NCI-H82 treated with DMSO at 0.1 percent for 48 hours (cell line): ENCODE results near the gene FOXO1.
"Not testable (repeated sequence)": the region's sequence is repeated elsewhere in the genome, so short reads cannot be mapped to it uniquely, and the experiment has no call there.

Experiments used
- DNase-seq: peaks from one replicate; lab custom pipeline; 2025; ENCODE audit not compliant: unreplicated experiment; lab: John Stamatoyannopoulos, UW

Gene FOXO1

DNA sequence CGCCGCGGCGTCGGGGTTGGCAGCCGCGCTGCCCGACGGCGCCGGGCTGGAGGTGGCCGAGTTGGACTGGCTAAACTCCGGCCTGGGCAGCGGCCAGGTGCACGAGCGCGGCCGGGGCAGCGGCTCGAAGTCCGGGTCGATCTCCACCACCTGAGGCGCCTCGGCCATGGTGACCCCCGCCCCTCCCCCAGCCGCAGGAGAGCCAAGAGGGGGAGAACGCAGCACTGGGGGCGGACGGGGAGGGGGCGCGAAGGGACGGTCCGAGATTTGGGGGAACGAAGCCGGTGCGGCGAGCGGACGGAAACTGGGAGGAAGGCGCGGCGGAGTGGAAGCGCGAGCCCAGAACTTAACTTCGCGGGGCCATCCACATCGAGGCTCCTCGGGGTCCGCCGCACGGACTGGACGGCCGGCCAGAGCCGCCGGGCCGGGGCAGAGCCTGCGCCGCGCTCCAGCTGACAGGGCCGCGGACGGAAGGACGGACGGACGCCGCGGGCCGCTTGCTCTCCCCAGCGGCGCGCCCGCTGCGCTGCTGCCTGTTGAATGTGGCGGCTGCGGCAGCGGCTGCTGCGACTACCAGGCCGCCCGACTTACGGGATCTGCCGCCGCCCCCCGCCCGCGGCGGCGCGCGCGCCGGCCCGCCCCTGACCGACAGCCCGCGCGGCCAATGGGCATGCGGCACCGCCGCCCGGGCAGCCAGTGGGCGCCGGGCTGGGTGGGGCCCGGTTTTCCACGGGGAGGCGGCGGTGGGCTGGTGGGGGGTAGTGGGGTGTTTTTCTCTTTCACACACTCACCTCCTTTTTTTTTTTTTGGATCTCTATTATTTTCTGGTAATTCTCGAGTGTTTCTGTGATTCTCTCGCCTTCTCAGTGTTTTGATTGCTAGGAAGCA lies at the start of gene FOXO1:
FOXO1 (minus strand) TSS at position 597 of the 888 bp plus-strand sequence; CDS start at position 168, 429 bp downstream.
- DNase-seq = peak; percentile 58

DNA sequence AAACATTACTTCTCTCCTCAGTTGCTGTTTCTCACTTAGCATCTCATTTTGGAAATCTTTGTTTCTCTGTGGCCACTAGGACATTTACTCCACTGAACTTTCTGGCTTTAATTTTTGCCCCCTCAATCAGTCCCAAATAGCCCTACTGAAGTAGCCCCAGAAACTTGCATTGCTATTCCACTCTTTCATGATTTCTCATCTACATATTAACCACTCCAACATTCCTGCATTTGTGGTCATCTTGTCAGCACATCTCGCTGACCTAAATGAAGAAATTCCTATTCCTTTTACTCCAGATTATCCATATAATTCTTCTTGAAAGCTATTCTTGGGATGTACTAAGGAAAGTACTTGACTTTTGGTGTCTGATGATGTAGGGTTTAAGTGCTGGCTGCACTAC lies 48.0 kb upstream of the FOXO1 start:
- not testable (repeated sequence) for DNase-seq

DNA sequence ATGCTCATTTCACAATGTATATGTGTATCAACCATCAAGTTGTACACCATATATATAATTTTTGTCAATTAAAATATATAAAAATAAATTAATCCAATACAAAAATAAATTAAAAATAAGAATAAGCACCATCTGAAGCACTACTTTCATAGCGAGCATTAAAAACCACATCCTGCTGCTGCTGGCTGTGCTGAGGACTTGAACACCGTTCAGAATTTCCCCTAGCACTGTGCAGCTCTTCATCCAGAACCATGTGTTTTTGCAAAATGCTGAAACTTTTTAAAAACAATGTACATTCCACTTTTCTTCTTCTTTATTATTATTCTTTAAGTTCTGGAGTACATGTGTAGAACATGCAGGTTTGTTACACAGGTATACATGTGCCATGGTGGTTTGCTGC lies 40.0 kb upstream of the FOXO1 start:
- no peak for DNase-seq

DNA sequence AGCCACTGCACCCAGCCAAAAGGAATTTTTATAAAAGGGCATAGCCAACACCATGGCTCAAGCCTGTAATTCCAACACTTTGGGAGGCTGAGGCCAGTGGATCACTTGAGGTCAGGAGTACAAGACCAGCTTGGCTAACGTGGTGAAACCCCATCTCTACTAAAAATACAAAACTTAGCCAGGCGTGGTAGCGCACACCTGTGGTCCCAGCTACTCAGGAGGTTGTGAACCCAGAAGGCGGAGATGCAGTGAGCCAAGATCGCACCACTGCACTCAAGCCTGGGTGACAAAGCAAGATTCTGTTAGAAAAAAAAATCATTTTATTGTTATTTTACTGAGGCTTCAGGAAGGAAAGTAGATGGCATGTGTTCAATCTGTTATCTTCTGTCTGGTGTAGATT lies 31.3 kb upstream of the FOXO1 start:
- no peak for DNase-seq

DNA sequence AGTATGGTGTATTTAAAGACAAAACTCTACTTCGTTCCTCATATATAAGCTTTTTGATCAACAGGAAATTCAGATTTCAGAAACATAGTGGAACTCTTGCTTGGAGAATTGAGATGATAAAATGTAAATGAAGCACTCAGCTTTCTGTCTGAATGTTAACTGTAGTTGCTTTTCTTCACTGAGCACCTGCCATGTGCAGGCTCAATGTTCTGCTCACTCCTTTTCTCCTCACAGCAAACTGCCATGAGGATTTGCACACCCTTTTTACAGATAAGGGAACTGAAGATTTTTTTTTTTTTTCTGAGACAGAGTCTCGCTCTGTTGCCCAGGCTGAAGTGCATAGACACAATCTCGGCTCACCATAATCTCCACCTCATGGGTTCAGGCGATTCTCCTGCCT lies 28.0 kb upstream of the FOXO1 start:
- DNase-seq = no peak

DNA sequence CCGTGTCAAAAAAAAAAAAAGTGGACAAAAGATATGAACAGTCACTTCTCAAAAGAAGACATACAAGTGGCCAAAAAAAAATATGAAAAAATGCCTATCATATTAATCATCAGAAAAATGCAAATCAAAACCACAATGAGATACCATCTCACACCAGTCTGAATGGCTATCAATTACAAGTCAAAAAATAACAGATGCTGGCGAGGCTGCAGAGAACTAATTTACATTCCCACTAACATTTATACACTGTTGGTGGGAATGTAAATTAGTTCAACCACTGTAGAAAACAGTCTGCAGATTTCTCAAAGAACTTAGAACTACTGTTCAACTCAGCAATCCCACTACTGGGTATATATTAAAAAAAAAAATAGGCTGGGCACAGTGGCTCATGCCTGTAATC lies 26.5 kb upstream of the FOXO1 start:
- DNase-seq = no peak

DNA sequence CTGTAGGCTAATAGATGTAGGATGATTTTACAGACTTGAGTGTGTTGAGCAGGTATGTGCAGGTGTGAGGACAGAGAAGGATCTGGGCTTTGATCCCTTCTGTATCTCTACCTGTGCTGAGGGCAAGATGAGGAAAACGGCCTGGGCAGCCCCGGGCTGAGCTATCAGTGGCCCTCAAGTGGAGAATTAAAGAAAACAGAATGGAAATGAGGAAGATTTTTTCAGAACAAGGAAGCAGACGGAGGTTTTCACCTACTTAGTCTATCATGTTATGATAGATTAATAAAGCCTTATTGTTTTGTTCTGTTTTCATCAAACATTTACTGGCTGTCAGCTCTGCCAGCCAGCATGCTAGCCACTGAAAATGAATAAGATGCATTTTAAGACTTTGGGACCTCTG lies 22.3 kb upstream of the FOXO1 start:
- DNase-seq = no peak

DNA sequence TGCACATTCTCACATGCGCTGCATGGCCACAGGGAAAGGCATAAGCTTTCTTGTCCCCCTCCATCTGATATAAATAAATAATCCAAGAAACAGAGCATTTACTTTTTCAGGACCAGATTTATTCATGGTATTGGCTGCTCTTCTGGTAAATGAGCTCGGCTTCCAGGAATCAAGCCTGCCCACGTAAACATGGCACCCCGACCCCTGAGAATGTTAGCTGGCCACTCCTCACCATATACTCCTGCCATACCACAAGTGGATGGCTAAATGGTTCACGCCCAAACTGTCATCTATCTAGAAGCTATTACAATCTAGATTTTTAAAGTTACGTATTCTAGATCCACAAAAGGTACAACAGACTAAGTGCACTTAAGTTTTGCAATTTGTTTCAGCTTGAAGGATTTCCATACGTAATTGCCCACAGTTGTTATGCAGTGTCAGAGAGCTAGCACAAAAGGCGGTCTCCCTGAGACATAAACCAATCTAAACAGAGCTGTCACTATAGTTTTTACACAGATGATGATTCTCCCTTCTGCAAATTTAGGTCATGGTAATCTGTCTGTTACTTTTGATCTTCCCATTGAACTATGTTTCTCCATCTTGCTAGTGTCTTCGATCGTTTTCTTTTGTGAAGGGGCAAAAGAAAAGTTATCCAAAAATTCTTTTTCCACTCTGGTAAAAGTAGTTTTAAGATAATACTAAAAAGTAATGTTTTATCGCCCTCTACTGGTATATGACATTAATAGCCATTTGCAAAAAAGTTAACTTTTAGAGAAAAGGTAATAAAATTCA lies 16.2 kb upstream of the FOXO1 start:
- peak; percentile 63 for DNase-seq

DNA sequence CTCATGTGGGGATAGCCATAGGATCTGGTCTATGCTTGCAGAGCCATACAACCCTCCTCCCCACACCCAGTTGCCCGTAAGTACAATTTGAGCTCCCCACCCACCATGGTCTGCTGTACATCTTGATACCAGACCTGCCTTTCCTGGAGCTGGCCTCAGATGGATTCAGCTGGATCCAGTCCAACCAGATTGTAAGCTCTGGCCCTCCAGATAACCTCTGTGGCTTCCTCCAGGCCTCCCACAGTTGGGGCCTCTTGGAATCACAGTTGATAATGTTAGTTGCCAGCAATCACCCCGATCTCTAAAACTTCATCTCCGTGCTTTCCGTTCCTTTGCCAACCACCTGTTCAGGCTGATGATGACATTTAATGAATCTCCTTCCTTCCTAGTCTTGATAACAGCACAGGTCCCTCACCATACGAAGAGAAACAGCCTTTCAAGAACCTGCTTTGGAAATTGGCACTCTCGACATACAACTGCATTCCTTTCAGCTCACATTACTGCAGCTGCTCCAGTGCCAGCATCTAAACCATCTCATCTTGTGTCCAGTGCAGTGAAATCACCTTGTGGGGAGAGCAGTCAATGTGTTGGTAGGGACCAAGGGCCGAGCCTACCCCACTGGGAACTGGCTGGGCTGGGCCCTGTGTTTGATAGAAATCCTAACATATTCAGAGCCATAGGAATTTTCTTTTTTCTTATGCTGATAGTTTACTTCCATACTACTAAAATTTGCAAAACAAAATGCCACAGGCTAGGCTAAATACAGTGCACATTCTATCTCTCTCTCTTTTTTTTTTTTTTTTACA lies 15.1 kb upstream of the FOXO1 start:
- no peak for DNase-seq

DNA sequence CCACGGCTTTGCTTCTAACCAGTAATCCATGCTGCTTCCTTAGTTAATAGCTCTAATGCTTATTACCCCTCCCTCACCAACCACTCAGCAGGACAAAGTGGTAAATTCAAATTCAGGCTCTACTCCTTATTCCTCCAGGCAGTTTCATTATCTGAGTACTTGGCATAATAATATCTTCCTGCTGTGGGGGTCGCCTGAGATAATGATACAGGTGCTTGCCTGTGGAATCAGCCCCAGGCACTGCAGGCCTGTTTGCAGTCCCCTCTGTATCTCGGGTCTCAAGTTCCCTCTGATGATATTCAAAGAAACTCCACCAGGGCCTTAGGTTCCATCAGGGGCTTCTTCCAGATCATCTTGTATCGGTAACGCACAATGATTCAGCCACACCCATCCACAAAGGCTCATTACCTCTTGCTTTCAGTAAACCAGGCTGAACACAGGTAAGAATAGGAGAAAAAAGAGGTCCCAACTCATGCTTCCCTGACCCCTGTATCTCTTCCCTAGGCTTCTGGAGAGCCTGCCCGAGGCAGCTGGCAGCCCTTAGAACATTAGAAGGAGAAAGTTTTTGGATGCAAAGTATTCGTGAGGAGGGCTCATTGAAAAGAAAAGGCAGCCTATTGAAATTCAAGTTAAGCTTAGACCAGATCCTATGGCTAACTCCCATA lies 14.3 kb upstream of the FOXO1 start:
- no peak for DNase-seq

DNA sequence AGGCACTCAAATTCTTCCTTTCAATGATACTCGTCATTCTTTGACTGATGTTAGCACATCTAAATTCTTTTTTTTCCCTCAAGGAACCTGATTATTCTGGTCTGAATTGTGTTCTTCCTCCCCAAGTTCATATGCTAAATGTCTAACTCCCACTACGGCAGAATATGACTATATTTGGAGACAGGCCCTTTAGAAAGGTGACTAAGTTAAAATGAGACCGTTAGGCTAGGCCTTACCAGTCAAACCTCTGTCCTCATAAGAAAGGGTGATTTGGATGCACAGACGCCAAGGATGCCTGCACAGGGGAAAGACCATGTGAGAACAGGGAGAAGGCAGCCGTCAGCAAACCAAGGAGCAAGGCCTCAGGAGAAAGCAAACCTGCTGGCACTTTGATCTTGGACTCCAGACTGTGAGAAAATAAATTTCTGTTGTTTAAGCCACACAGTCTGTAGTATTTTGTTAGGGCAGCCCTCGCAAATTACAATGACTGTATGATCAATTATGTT lies 13.1 kb upstream of the FOXO1 start:
- DNase-seq = no peak

DNA sequence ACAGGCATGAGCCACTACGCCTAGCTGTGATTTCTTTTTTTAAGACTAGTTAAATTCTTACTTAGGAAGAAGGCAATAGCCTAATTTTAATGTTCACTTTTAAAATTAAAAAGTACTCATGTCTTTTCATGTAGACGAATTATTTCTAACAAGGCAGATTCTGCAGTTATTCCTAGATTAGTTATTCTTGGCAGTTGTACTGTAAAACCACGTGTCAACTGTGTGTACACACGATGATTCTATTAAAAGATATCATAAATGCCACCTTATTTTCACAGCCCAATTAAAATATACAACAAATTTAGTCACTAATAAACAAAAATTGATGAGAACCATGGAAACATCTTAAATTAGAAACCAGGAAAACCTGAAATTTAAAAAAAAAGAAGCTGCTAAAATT lies 10.6 kb upstream of the FOXO1 start:
- no peak for DNase-seq

DNA sequence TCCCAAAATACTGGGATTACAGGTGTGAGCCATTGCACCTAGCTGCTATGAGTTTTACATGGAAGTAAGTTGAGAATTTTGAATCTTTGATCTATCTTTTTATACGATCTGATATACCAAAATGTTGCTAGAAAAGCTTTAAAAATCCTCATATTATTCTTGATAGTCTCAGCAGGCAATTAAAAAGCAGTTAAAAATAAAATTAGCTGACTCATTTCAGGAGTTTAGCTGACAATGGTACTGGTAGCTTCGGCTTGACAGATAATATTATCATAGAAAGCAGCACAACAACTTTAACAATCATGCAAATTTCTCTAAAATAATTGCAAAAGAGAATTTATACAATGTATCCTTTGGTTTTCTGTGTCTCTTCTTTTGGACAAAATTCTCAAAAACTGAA lies 9.6 kb upstream of the FOXO1 start:
- DNase-seq = no peak

DNA sequence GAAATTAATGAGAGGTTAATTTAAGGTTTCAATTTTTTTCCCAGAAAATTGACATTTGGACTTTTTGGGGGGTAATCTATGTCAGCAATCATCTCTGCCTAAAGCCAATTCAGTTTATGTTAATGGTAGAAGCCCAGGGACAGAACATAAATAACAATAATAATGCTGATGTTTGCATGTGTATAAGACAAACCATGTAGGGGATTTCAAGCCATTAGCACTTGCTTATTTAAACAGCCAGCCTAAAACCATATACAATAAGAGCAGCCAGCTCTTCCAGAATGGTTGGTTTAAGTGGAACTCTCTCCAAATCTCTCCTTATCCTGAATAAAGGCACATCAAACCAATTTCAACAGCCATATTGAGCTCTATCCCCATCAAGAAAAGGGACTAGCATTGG lies 7.0 kb upstream of the FOXO1 start:
- no peak for DNase-seq

DNA sequence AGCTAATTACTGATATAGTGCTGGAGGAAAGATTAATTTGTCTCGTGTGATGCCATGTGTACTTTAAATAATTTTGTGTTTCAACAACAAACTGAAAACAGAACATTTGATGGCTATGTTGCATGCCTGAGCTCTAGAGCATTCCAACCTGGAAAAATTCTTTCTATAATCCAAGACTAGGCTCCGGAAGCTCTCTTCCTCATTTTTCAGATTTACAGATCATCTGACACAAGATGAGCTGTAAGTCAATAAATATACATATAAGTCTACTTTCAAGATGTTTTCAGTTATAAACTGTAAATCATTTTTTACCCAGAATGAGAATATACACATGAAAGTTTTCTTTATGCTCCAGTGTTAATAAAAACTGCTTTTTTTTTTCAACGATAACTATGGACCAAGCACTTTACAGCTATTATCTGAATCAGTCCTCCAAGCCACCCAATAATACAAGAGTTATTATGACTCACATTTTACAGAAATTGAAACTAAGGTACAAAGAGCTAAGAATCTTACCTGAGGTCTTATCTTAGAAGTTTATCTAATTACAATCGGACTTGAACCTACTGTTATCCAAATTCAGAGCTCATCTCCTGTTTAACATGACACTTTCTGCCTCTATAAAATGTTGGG lies 6.4 kb upstream of the FOXO1 start:
- no peak for DNase-seq

DNA sequence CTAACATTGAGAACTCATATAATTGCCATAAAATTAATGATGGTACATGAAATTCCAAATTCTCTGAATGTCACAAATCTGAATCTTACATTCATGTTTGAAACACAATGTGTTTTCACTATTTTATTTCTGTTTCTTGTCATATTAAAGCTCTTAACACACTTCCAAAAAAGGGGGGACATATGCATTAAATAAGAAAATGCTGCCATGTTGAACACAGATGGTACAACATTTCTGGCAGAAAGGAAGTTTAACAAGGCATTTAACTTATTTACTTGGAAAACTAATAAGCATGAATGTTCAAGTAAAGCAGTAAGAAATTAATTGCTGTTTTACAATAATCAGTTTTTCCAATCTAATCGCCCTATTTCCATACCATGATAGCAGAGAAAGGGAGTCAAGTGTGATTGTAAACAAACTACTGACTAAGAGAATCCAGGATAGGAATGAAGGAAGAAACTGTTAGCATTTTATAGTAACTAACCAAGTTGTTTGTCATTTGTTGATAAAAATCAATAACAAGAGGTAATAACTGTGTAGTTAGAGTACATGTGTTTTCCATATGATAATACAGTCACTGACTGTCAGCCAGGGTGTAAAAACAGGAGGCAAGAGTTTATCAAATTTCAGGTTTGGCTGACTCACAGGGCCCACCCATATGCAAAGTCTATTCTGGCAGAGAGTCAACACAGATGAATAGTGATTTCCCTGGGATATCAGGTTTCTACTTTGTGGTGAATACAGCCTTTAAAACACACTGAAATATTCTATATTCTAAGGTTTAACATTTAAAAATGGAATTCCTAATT lies 5.7 kb upstream of the FOXO1 start:
- DNase-seq = no peak

DNA sequence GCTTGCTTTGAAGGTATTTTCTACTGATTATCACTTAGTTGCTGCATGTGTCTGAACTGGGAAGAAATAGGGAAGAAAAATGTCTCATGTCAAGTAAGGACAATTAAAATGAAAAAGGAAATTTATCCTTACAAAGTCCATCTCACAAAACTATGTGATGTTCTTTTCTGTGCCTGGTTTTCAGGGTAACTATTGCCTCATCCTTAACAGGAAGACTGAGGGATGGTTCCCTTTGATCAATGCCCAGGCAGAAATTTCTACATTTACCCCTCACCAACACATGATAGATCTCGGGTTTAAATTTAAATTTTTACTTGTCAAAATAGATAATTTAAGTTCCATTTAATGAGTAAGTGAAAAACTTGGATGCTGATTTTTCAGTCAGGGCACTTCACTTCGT lies 3.9 kb upstream of the FOXO1 start:
- DNase-seq = no peak

DNA sequence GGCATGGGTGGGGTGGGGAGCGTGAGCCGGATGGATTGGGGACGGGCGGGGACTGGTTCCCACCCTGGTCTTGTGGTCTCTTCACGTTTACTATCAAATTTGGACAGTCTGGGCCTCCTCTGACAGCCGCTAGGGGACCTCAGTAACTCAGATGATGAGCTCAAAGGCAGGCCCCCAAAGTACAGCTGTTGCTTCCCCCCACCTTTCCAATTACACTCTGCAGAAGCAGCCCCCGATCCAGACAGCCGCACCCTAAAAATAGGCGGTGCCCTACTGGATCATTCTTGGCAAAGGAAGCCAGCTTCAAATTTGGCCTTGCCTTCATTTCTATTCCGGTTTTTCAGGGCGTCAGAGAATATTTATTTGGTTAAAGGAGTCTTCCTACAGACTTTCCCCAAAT lies 1.9 kb upstream of the FOXO1 start:
- DNase-seq = peak; percentile 14

DNA sequence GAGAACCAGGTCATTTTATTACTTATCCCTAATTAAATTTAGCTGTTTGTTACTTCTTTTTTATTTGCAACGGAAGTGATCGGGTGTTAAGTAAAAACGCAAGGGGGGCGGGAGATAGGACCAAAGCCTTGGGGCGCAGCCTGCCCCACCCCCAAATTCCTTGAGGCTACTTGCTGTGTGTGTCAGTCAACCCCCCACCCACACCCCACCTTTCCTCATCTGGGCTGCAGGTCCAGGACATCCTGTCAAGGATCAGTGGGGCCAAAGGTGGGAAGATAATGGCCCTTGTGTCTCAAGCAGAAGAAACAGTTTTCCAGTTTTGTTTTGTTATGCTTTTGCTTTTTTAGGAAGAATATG lies 1.2 kb upstream of the FOXO1 start:
- DNase-seq = no peak
